ENCODE data around the gene SCT.

SCT gene

DNA sequence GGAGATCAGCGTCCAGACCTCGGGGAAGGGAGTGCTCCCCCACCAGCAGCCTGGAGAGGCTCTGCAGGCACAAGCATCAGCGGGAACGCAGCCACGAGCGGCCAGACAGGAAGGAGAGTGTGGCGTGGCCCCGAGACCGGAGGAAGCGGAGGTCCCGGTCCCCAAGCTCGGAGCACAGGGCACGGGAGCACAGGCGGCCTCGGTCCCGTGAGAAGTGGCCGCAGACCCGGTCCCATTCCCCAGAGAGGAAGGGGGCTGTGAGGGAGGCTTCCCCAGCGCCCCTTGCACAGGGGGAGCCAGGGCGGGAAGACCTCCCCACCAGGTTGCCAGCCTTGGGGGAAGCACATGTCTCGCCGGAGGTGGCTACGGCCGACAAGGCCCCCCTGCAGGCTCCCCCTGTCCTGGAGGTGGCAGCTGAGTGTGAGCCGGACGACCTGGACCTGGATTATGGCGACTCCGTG is 18.2 kb downstream of the SCT start:
- no peak for DNase-seq

- DNase-seq, result no peak
Measured at GRCh38 chr11:607971-608659, 18.9 kb downstream of the SCT start.

DNA sequence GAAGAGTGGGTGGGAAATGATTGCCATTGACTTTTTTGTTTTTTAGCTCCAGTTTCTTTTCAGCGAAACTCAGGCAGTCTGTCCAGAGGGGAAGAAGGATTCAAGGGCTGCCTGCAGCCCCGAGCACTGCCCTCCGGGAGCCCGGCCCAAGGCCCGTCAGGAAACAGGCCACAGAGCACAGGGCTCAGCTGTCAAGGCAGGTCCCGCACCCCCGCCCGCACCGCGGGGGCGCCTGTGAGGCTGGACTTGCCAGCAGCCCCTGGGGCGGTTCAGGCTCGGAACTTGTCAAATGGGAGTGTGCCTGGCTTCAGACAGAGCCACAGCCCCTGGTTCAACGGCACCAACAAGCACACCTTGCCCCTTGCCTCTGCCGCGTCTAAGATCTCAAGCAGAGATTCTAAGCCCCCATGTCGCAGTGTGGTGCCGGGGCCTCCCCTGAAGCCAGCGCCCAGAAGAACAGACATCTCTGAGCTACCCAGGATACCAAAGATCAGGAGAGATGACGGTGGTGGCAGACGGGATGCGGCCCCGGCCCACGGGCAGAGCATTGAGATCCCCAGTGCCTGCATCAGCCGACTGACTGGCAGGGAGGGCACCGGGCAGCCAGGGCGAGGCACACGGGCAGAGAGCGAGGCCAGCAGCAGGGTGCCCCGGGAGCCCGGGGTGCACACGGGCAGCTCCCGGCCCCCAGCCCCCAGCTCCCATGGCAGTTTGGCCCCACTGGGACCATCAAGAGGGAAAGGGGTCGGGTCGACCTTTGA is 19.8 kb downstream of the SCT start:
- no peak for DNase-seq

DNA sequence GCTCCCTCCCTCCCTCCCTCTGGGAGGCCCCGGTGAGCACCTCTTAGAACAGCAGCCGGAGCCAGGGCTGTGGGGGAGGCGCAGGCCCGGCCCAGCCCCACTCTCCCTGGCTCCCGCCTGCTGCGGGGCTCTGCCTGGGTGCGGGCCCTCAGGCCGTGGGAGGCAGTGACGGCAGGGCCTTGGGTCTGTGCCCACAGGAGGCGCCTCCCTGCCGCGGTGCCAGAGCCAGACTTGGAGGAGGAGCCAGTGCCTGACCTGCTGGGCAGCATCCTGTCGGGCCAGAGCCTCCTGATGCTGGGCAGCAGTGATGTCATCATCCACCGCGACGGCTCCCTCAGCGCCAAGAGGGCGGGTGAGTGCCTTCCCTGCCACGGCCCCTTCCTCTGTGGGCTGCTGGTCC is 20.7 kb downstream of the SCT start:
- no peak for DNase-seq

- no peak for DNase-seq
Measured at GRCh38 chr11:605286-606129, 21.5 kb downstream of the SCT start.

DNA sequence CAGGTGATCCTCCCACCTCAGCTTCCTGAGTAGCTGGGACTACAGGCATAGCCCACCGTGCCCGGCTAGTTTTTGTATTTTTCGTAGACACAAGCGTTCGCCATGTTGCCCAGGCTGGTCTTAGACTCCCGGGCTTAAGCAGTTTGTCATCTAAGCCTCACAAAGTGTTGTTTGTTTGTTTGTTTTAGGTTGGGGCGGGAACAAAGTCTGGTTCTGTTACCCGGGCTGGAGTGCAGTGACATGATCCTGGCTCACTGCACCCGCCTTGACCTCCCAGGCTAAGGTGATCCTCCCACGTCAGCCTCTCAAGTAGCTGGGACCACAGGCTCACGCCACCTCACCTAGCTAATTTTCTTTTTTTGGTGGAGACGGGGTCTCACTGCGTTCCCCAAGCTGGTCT is 23.8 kb downstream of the SCT start:
- DNase-seq, result no peak

DNA sequence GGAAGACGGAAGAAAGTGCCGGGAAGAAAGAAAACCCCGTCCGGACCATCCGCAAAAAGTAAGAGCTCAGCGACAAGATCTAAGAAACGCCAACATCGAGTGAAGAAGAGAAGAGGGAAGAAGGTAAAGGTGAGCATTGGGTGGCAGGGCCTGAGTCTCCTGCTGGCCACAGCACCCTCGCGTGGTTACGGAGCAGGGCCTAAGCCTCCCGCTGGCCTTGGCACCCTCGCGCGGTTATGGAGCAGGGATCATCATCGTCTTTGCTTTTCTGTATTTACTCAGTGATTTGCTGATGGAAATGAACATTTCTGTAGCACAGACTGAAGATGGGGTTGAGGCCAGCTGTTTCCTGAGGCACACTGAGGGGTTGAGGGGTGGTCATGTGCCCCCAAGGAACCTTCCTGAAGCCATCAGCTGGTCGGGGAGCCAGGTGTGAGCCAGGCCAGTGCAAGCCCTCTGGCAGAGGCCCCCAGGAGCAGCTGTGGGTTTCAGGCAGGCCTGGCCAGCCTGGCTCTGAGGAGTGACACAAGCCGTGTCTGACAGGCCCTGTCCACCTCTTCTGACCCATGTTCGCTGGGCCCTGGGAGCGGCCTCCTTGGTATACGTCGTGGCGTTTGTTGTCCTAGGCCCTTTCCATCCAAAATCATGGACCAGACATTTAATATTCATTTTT is 25.3 kb downstream of the SCT start:
- no peak for DNase-seq

DNA sequence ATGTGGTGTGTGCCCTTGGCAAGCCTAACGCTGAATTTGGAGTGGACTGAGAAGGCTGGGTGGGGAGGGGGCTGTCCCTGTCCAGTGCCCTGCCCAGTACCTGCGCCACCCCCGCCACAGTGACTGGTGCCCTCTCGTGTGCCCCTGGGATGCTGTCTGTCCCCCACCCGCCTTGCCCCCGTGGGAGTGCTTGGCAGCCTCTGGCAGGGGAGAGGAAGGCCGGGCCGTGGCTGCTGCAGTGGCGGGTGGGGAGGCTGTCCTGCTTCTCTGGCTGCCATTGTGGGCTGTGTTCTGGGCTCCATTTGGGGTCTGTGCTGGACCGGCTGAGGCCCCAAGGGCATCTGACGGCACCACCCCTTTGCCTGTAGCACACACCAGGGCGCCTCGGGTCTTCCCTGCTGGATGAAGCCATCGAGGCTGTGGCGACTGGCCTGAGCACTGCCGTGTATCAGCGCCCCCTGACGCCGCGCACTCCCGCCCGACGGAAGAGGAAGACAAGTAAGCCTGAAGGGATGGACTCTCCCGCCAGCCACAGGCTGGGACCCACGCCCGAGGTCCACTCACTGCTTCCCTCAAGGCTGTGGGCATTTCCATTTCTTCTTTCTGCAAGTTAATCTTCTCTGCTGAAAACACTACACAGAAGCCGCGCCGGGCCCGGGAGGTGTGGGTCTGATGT is 28.8 kb downstream of the SCT start:
- no peak for DNase-seq

GRCh38 chr11:597166-597725 is 29.7 kb downstream of the SCT start:
- DNase-seq, result no peak

DNA sequence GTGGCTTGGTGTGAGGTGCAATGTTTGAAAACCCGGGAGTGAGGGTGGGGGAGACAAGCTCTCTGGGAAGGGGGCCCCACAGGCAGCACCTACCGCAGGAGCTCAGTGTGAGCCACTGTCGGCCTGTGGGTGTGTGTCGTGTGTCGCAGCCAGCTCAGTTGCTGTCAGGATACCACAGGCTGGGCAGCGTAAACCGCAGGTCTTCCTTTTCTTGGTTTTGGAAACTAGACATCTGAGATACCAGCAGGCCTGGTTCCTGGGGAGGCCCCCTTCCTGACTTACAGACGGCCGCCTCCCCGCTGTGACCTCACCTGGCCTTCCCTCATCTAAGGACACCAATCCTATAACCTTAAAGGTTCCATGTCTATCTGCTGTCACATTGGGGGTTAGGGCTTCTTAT is 30.6 kb downstream of the SCT start:
- DNase-seq, result no peak

- no peak for DNase-seq
Measured at GRCh38 chr11:595400-595799, 31.6 kb downstream of the SCT start.

GRCh38 chr11:593347-593746 is 33.6 kb downstream of the SCT start:
- no peak for DNase-seq

DNA sequence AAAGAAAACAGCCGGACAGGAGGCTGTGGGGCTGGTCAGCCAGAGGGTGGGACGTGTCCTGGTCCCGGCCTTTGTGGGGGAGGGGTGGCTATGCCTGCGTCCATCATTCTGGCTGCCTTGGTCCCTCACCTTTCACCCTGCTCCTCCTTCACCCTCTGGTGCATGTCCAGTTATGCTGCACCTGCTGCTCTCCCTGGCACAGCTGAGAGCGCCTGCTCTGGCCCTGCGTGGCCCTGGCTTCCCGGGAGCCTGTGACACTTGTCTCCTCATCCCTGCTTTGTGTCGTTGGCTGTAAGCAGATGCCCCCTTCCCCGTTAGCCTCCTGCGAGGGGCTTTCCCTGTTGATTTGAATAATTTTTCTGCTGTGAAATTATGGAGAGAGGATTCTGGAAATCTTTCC is 34.1 kb downstream of the SCT start:
- no peak for DNase-seq

GRCh38 chr11:592501-592900 is 34.5 kb downstream of the SCT start:
- no peak for DNase-seq

GRCh38 chr11:590997-591396 is 36.0 kb downstream of the SCT start:
- DNase-seq, result no peak

DNA sequence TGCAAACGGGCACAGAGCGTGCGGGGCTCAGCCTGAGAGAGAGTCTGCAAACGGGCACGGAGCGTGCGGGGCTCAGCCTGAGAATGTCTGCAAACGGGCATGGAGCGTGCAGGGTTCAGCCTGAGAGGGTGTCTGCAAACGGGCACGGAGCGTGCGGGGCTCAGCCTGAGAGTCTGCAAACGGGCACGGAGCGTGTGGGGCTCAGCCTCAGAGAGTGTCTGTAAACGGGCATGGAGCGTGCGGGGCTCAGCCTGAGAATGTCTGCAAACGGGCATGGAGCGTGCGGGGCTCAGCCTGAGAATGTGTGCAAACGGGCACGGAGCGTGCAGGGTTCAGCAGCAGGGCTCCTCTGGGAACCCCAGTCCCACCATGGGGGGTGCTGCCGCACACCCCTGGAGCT is 37.2 kb downstream of the SCT start:
- DNase-seq, result no peak

GRCh38 chr11:587978-588380 is 39.0 kb downstream of the SCT start:
- DNase-seq, result peak; percentile 72

- DNase-seq, result no peak
Measured at GRCh38 chr11:587546-587945, 39.4 kb downstream of the SCT start.

GRCh38 chr11:586376-587316 is 40.3 kb downstream of the SCT start:
- no peak for DNase-seq

DNA sequence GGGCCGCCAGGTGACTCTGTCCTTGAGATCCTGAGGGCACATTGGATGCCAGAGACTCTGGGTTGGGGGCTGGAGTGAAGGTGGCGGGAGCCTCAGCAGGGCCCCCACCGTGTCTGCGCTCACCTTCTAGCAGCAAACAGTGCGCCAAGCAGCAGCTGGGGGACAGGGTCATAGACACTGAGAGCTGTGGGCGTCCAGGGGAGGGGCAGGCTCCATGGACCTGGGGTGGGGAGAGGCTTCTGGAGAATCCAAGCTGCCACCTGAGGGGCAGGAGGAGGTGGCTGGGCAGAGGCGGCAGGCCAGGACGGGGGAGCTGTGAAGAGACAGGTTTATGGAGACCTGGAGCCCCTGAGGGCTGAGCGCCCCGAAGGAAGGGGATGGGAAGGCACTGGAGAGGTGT is 42.7 kb downstream of the SCT start:
- no peak for DNase-seq

- no peak for DNase-seq
Measured at GRCh38 chr11:581752-582151, 45.2 kb downstream of the SCT start.

All from CD4-positive, alpha-beta T cell treated with Interleukin-21 for 1 hour (primary cell).